Endothelial cell (in vitro differentiated cells): Measurements from ENCODE around the gene CIBAR2. TPM values are rescaled to one million over a fixed set of nuclear protein-coding genes. Genes with fewer than 3 reads are reported as not detected.

Experiments
- DNase-seq: peaks from one replicate; pipeline ENCODE4 v3.0.0; 2021; ENCODE audit warnings: low spot score
- H3K27ac Mint-ChIP-seq: one replicate; pipeline ENCODE4 v1.8.0; 2021; ENCODE audit warnings: mixed read lengths, inconsistent platforms; ENCODE audit not compliant: unreplicated experiment
- H3K27me3 Mint-ChIP-seq: one replicate; pipeline ENCODE4 v1.8.0; 2021; ENCODE audit warnings: mild to moderate bottlenecking, moderate library complexity, mixed read lengths, inconsistent platforms; ENCODE audit not compliant: unreplicated experiment
- H3K36me3 Mint-ChIP-seq: one replicate; pipeline ENCODE4 v1.8.0; 2021; ENCODE audit warnings: mild to moderate bottlenecking, low read depth, mixed read lengths, inconsistent platforms; ENCODE audit not compliant: unreplicated experiment
- H3K4me1 Mint-ChIP-seq: one replicate; pipeline ENCODE4 v1.8.0; 2021; ENCODE audit warnings: mild to moderate bottlenecking, mixed read lengths, inconsistent platforms; ENCODE audit not compliant: unreplicated experiment
- H3K4me3 Mint-ChIP-seq: one replicate; pipeline ENCODE4 v1.8.0; 2021; ENCODE audit warnings: mild to moderate bottlenecking, mixed read lengths, inconsistent platforms; ENCODE audit not compliant: unreplicated experiment
- H3K9me3 Mint-ChIP-seq: one replicate; pipeline ENCODE4 v1.8.0; 2021; ENCODE audit warnings: mixed read lengths, inconsistent platforms; ENCODE audit not compliant: unreplicated experiment
- CTCF ChIP-seq: fragments of 200-600 bp; sonication (generic); IDR thresholded peaks from one replicate; pipeline ENCODE4 v1.5.0; 2021; ENCODE audit warnings: antibody characterized with exemption; ENCODE audit not compliant: unreplicated experiment
- total RNA-seq: library from RNA; stranded (reverse); fragmentation: NEBNext Ultra II Directional; extraction: Animal tissue kit (Norgen Biotek cat#: 25700); gene quantifications from one replicate; pipeline ENCODE4 v1.2.1, GENCODE V29; 2021; ENCODE audit not compliant: unreplicated experiment

Gene CIBAR2
- total RNA-seq, 1 donor from 2014 or later = not detected

DNA sequence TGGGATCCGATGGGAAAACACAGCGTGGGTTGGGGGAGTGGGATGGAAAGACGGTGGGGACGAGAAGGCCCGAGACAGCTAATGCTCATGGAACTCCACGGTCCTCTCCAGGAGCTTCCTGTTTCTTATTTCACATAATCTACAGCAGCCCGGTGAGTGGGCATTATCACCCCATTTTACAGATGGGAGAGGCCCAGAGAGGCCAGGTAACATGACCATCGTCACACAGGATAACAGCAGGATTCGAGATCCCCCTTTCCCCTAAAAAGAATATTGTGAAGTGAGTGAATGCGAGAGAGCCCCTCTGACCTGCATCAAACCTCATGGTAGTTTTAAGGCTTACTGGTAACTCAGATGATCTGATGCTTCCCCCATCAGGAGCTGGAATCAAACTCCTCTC, 12.0 kb downstream of the CIBAR2 start:
- no peak for TF ChIP-seq CTCF
- no peaks in the 10 kb centered on the region for H3K36me3 Mint-ChIP-seq
- H3K4me3 Mint-ChIP-seq = no peak overlapping the region
- no peak for DNase-seq
- no peaks in the 10 kb centered on the region for H3K9me3 Mint-ChIP-seq
- H3K27me3 Mint-ChIP-seq = peaks cover 3% of the 10 kb centered on the region
- H3K4me1 Mint-ChIP-seq = peaks cover 4% of the 10 kb centered on the region
- H3K27ac Mint-ChIP-seq = no peak overlapping the region

- H3K27me3 Mint-ChIP-seq = peaks cover 2% of the 10 kb centered on the region
- H3K36me3 Mint-ChIP-seq = peaks cover 3% of the 10 kb centered on the region
- TF ChIP-seq CTCF = no peak
- DNase-seq = no peak
- no peak overlapping the region for H3K4me3 Mint-ChIP-seq
- H3K27ac Mint-ChIP-seq = no peak overlapping the region
- H3K4me1 Mint-ChIP-seq = peaks cover 7% of the 10 kb centered on the region
- no peaks in the 10 kb centered on the region for H3K9me3 Mint-ChIP-seq
Measured at GRCh38 chr16:85098565-85098964, 13.7 kb downstream of the CIBAR2 start.

DNA sequence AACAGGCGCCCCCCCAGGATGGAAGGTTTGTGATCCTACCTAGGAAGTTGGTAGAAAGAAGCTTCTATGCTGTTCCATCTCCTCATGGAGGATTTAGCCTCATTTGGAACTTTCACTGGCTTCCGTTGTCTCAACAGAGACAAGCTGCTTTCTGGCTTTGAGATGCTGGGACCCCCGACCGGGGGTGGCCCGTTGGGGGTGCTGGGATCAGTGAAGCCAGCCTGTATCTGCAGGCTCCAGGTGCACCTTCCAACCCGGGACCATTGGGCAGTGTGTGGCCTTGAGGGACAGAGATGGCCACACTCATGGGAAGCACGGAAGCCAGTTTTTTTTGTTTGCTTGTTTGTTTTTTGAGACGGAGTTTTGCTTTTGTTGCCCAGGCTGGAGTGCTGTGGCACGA, 15.4 kb downstream of the CIBAR2 start:
- no peak for DNase-seq
- Mint-ChIP-seq H3K4me3 (no peak overlapping the region), H3K36me3 (peaks cover 3% of the 10 kb centered on the region), H3K27me3 (no peaks in the 10 kb centered on the region), H3K4me1 (peaks cover 7% of the 10 kb centered on the region), H3K27ac (no peak overlapping the region), H3K9me3 (no peaks in the 10 kb centered on the region)
- TF ChIP-seq CTCF = no peak

- no peak overlapping the region for H3K4me3 Mint-ChIP-seq
- peaks cover 2% of the 10 kb centered on the region for H3K27me3 Mint-ChIP-seq
- H3K27ac Mint-ChIP-seq = no peak overlapping the region
- no peaks in the 10 kb centered on the region for H3K9me3 Mint-ChIP-seq
- peaks cover 3% of the 10 kb centered on the region for H3K36me3 Mint-ChIP-seq
- H3K4me1 Mint-ChIP-seq = peaks cover 10% of the 10 kb centered on the region
- no peak for DNase-seq
- TF ChIP-seq CTCF = no peak
Measured at GRCh38 chr16:85094812-85095211, 17.5 kb downstream of the CIBAR2 start.

GRCh38 chr16:85094176-85094805, 18.0 kb downstream of the CIBAR2 start:
- H3K27ac Mint-ChIP-seq = no peak overlapping the region
- no peak for DNase-seq
- no peak for TF ChIP-seq CTCF
- H3K4me3 Mint-ChIP-seq = no peak overlapping the region
- H3K4me1 Mint-ChIP-seq = peaks cover 10% of the 10 kb centered on the region
- H3K27me3 Mint-ChIP-seq = peaks cover 4% of the 10 kb centered on the region
- H3K9me3 Mint-ChIP-seq = no peaks in the 10 kb centered on the region
- peaks cover 3% of the 10 kb centered on the region for H3K36me3 Mint-ChIP-seq
